HG03039 (cell line): ENCODE results near the gene AP2S1.
"Not testable (repeated sequence)": the region's sequence is repeated elsewhere in the genome, so short reads cannot be mapped to it uniquely, and the experiment has no call there.

ENCODE experiments used
- ATAC-seq: cut with Tn5 transposase; IDR thresholded peaks from one replicate; pipeline ENCODE4 v1.9.1; 2021; ENCODE audit warnings: mild to moderate bottlenecking, moderate library complexity; ENCODE audit not compliant: unreplicated experiment

AP2S1 gene

GRCh38 chr19:46844067-46844489 lies 6.6 kb downstream of the AP2S1 start:
- ATAC-seq = no peak

DNA sequence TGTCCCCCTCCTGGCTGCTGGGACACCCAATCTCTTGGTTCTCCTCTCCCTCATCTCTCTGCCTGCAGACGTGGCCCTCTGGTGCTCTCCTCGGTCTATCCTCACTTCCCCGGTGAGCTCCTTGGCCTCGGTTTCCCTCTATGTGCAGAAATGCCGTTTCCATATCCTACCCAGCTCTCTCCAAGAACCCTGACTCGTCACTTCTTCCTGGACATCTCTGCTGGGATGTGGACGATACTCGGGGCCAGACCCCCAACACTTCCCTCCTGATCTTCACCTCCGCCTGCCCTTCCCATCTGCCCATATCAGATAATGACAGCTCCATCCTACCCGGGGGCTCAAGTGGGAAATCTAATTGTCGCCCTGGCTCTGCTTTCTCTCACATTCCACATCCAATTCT lies 7.9 kb downstream of the AP2S1 start:
- ATAC-seq = no peak

GRCh38 chr19:46841458-46842083 lies 9.1 kb downstream of the AP2S1 start:
- ATAC-seq = no peak

GRCh38 chr19:46840498-46840942 lies 10.1 kb downstream of the AP2S1 start:
- ATAC-seq = no peak

- ATAC-seq = no peak
Observed at GRCh38 chr19:46839752-46840497, 10.7 kb downstream of the AP2S1 start.

DNA sequence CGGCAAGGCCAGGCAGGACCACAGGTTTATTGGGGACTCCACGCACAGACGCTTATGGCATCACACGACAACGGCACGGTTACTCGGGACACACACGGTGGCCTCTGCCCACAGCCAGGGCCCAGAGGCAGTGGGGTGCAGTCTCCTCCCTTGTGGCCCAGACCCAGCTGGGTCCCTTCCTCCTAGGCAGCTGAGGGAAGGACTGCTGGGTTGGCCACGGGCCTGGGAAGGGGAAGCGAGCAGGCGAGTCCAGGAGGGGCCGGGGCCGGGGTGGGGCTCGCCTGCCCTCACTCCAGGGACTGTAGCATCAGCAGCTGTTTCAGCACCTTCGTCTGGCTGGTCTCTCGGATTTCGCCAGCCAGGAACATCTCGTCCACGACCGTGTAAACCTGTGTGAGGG lies 12.5 kb downstream of the AP2S1 start:
- no peak for ATAC-seq

- ATAC-seq = no peak
Observed at GRCh38 chr19:46834984-46835383, 15.7 kb downstream of the AP2S1 start.

GRCh38 chr19:46834121-46834520 lies 16.5 kb downstream of the AP2S1 start:
- ATAC-seq = no peak

GRCh38 chr19:46830864-46831263 lies 19.8 kb downstream of the AP2S1 start:
- ATAC-seq = no peak

GRCh38 chr19:46828484-46828883 lies 22.2 kb downstream of the AP2S1 start:
- no peak for ATAC-seq

- ATAC-seq = no peak
Observed at GRCh38 chr19:46825731-46826055, 25.0 kb downstream of the AP2S1 start.

GRCh38 chr19:46824890-46825730 lies 25.5 kb downstream of the AP2S1 start:
- ATAC-seq = no peak

DNA sequence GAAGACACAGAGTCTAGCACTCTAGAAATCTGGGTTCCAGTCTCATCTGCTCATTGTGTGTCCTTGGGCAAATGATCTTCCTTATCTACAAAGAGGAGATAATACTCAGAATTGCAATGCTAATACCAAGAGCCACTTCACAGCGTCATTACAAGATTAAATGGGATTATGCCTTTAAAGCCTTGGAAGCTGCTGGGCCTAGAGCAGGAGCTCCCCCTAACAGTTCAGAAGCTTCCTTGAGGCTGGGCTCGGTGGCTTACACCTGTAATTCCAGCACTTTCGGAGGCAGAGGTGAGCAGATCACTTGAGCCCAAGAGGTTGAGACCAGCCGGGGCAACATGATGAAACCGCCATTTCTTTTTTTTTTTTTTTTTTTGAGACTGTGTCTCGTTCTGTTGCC lies 27.6 kb downstream of the AP2S1 start:
- no peak for ATAC-seq

DNA sequence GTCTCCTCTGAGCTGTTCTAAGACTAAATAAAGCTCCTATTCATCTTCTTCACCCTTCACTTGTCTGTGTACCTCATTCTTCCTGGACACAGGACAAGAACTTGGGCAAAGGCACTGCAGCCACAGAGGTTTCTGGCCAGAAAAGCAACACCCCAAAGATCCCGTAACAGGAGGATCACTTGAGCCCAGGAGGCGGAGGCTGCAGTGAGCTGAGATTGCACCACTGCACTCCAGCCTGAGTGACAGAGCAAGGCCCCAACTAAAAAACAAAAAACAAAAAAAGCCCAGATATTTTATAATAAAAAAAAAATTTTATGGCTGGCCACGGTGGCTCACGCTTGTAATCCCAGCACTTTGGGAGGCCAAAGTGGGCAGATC lies 28.2 kb downstream of the AP2S1 start:
- ATAC-seq = not testable (repeated sequence)

DNA sequence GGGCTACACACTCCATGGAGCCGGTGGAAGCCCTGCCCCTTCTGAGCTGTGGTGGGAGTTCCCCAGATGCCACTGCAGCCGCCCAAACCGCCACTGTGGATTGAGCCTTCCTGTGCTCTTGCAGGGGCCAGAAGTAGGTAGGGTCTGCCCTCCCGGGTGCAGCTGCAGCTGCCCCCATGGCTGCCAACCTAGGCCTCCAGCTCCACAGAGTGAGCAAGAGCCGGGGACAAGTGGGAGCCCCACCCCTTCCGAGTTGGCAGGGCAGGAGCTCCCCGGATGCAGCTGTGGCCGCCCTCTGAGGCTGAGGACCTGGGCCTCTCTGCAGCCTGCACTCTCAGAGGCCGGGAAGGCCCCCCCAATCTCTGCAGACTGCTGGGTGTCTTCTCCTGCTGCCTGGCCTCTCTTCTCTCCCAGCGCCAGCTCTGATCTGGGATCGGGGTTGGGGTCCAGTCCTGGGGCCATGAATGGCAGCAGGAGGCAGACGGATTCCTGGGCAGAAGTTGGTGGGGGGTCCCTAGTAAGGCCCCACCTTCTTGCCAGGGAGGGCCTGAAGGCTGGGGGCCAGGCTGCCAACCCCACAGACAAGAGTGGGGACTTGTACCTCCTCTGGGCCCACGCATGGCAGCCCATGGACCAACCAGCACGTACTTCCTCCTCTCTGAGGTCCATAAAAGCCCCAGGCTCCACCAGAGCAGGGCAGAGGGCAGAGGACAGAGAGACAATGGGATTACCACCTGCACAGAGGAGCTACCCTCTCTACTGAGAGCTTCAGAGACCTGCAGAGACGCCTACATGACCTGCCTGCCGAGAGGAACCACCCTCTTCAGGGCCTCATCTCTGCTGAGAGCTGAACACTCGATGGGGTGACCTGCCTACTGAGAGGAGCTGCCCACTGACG lies 28.9 kb downstream of the AP2S1 start:
- ATAC-seq = no peak

- ATAC-seq = no peak
Observed at GRCh38 chr19:46818812-46819211, 31.8 kb downstream of the AP2S1 start.

DNA sequence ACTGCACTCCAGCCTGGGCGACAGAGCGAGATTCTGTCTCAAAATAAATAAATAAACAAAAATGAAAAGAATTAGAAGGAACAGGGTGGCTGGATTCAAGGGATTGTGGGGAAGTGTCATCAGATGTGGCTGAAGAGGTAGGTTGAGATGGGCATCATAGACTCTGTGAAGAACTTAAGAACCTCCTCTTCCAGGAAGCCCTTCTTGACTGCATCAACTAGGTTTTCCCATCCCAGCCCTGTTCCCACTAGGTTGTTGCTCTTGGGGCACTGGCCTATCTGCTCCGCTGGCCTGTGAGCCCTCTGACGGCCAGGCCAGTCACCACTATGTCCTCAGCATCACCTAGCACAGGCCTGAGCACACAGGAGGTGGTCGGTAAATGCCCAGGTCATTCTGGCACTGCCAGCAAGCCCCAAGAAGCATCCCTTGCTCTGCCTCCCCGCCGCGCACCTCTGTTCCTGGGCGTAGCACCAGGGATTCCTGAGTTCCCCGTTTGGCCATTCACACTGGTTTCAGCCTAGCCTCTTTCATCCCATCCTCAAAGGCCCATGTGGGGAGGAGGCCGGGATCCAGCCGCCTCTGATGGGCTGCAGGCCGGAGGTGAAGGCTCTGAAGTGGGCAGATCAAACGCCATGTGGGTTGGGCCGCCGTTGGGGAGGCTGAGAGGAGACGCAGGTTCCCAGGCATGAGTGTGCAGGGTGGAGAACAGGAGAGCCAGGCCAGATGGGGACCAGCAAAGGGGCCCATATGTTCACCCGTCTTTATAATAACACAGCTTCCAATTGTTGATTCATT lies 34.6 kb downstream of the AP2S1 start:
- ATAC-seq = no peak

- no peak for ATAC-seq
Observed at GRCh38 chr19:46813839-46814358, 36.7 kb downstream of the AP2S1 start.

DNA sequence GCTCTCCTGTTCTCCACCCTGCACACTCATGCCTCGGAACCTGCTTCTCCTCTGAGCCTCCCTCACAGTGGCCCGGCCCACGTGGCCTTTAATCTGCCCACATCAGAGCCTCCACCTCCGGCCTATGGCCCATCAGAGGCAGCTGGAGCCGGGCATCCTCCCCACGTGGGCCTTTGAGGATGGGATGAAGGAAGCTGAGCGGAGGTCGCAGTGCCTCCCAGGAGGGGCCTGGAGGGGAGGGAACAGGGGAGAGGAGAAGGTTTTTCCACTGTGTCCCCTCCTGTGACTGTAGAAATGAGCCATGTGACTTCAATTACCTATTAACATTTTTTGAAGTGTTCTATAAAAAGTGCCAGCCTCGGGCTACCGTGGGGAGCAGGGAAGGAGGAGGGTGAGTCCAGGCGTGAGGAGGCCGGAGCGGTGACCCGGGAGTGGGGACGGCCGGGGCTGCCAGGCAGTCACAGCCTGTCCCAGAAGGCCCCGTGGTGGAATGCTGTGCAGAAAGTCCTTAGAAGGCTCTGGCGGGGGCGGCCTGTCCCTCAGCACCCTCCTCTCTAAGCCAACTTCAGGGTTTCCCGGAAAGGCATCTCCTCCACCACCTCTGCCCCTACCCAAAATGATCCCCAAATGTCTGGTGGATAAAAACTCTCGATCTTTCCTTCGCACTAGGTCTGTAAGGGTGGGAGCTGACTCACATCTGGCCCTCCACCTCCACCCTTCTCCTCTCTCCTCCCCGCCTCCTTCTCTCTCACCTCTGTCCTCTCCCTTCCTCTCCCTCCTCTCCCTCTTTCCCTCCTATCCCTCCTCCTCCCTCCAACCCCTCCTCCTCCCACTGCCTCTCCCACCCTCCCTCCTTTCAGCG lies 37.4 kb downstream of the AP2S1 start:
- no peak for ATAC-seq
